ENCODE measurements around the gene SHC4. TPM values are rescaled to one million over a fixed set of nuclear protein-coding genes. Genes with fewer than 3 reads are reported as not detected.

The SHC4 gene
- total and polyA plus RNA-seq, 9 of the 15 experiments (the other 6 are each of a cell fraction or from before 2014, with no cell fraction given): 0.43 to 1.2 (median 0.67) TPM

- TF ChIP-seq BRF2 (IDR thresholded peaks at IDR 0.05; ENCODE audit: borderline replicate concordance, insufficient read depth, insufficient read length) (no peak), SREBF1 (IDR thresholded peaks at IDR 0.05; ENCODE audit: borderline replicate concordance, low read depth, low read length) (no peak), RERE (CRISPR knock-in tag; IDR thresholded peaks at IDR 0.05; ENCODE audit: borderline replicate concordance) (no peak), NFE2 (IDR thresholded peaks at IDR 0.05; ENCODE audit: low read depth) (no peak), ZNF217 (CRISPR knock-in tag; IDR thresholded peaks at IDR 0.05) (no peak), IRF1 (CRISPR knock-in tag; IDR thresholded peaks at IDR 0.05; ENCODE audit: borderline replicate concordance) (no peak), ETV6 (IDR thresholded peaks at IDR 0.05; ENCODE audit: borderline replicate concordance in 1 of 2, low read depth in 2 of 2, low read length in 1 of 2) (no peak), ETV6 (CRISPR knock-in tag; IDR thresholded peaks at IDR 0.05; ENCODE audit: borderline replicate concordance) (no peak), TFAM (CRISPR knock-in tag; conservative IDR thresholded peaks at IDR 0.05) (no peak), TEAD2 (tag; IDR thresholded peaks at IDR 0.05) (no peak), CXXC5 (CRISPR knock-in tag; IDR thresholded peaks at IDR 0.05) (no peak), NR1H2 (CRISPR knock-in tag; IDR thresholded peaks at IDR 0.05) (no peak), ZFP36 (IDR thresholded peaks at IDR 0.05; ENCODE audit: low read depth, low read length, partially characterized antibody) (no peak), SNAPC5 (CRISPR knock-in tag; IDR thresholded peaks at IDR 0.05) (no peak)
These were observed 66.6 kb downstream of the SHC4 start (continued) for GRCh38 chr15:48896869-48897814.

Data from K562 (cell line).